Activated gamma-delta T cell treated with Interleukin-2 at 50 U/mL for 16 hours (primary cell): ENCODE results near the gene CLCN7.
A peak's percentile ranks its signal among the peaks of the same experiment; 100 is the strongest.
"Not testable (repeated sequence)": the region's sequence is repeated elsewhere in the genome, so short reads cannot be mapped to it uniquely, and the experiment has no call there.

Experiments
- DNase-seq: peaks from one replicate; pipeline ENCODE4 v3.0.0-alpha.2; 2020

CLCN7 gene

DNA sequence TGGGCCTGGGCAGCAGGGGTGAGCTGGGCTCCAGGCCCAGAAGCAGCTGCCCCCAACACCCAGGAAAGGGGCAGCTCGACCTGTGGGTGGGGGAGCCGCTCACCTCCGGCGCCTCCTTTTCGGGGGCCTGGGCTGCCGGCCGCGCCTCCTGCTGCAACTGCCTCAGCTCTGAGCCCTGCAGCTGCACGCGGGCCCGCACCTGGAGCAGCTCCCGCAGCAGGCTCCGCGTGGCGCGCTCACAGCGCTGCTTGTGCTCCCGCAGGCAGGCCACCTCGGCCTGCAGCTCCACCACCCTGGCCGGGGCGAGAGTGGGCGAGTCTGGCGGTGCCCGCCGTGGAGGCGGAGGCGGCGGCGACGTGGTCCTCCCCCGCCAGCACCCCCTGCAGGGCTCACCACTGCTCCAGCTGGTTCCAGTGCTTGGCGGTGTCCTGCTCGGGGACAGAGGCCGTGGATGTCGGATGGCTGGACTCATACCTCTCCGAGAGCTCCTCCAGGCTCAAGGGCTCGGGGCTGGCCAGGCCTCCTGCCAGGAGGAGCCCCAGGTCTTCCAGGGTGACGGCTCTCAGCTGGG, 31.3 kb downstream of the CLCN7 start:
- DNase-seq = no peak

DNA sequence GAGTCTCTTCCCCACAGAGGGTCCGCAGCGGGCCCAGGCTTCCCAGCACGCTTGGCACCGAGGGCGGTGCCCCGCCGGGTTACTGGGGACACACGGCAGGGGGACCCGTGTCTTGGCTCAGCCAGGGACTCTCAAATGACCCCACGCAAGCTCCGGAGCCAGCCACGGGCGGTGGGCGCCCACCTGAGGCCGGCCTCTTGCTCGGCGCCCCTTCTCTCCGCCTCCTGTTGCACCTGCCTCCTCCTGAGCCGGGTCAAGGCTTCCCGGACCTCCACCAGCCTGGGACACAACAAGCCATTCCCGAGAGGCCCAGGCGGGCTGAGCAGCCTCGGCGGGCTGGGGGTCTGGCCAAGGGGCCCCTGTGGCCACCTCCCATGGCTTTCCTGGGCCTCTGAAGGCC, 32.1 kb downstream of the CLCN7 start:
- no peak for DNase-seq

DNA sequence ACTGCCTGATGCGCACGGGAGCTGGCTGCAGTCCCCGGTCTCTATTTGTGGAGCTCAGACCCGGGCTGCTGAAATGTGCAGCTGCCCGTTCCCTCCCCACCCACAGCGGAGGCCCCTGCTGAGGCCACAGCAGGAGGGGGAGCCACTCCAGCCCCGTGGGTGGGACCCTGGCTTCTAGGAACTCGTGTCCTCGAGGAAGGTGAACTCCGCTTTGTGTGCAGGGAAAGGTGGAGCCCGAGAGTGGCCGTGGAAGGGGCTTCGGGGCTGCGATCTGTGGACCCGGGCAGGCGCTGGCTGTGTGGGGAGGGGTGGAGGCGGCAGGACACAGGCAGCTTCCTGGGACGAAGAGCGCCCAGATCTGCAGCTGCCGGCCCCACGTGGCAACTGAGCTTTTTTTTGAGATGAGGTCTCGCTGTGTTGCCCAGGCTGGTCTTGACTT, 33.4 kb downstream of the CLCN7 start:
- DNase-seq = no peak

DNA sequence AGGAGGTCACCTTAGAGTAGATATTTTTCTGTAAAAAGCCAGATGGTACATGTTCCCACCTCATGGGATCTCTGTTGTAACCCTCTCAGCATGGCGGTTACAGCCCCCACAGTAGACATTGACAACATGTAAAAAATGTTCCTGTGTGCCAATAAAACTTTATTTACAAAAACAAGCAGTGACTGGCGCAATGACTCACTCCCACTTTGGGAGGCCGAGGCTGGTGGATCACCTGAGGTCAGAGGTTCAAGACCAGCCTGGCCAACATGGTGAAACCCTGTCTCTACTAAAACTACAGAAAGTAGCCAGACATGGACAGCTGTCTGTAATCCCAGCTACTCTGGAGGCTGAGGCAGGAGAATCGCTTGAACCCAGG, 35.1 kb downstream of the CLCN7 start:
- not testable (repeated sequence) for DNase-seq

DNA sequence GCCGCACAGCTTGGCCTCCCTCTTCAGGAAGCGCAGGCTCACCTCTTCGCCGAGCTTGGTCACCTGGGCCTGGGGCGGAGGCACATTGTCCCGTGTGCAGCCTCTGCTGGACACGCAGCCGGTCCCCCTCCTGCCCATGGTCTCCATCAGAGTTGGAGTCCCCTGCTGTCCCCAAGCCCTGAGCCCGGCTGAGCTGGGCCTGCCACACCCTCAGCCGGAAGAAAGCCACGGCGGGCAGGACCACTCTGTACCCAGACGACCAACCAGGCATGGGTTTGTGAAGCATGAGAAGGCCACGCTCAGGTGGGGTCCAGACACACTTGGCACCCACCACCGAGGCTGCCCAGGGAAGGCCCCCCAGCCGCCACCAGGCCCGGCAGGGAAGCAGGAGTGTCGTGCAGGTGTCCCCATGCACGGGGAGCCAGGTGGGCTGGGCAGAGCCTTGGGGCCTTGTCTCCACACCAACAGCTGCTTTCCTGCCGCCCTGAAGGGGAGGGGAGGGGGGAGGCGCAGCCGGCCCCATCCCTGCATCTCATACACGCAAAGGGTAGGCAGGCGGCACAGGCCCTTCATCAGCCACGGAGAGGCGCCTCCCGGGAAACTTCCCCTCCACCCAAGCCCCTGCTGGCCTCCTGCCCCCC, 35.6 kb downstream of the CLCN7 start:
- DNase-seq = no peak

DNA sequence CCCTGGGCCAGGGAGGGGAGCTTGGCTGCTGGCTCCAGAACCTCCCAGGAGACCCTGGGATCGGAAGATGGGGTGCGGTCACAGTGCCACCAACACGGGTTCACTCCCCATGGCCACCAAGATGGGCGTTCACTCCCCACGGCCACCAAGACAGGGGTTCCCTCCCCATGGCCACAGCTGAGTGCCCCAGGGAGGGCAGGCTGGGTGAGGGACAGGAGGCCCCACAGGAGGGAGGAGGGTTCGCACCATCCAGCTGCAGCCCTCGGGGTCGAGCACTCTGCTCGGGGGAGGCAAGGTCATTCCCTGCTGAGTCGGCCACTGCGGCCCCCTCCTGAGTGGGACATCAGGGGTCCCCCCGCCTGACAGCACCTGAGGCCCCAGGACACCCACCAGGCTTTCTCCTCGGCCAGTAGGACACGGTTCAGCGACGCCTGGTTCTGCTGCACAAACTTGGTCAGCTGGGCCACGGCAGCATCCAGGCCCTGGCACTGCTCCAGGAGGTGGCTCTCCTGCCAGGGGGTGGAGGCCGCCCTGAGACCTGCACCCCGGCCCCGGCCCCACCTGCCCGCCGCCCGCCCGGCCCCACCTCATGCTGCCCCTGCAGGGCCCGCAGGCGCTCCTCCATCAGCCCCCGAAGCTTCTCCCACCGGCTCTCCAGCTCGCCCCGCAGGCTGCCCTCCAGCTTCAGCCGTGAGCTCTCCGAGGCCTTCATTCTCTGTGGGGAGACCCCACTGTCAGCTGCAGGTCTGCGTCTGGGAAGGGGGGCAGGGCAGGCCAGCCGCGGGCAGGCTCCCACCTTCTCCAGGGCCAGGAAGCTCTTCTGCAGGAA, 36.4 kb downstream of the CLCN7 start:
- no peak for DNase-seq

DNA sequence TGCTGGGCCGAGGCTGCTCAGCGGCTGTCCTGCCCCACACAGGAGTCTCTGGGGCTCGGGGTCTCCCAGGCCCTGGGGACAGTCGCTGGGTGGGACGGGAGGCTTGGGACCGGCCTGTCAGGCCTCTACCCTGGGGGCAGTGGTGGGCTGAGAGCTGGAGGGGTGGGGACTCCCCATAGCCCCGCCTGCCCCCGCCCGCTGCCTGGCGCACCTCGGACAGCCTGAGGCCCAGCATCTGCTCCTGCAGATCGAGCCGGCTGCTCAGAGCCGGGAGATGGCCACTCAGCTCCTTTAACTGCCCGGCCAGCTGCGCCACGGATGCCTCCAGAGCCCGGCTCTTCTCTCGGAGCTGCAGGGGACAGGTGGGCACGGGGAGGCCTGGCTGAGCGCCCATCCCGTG, 37.2 kb downstream of the CLCN7 start:
- no peak for DNase-seq

DNA sequence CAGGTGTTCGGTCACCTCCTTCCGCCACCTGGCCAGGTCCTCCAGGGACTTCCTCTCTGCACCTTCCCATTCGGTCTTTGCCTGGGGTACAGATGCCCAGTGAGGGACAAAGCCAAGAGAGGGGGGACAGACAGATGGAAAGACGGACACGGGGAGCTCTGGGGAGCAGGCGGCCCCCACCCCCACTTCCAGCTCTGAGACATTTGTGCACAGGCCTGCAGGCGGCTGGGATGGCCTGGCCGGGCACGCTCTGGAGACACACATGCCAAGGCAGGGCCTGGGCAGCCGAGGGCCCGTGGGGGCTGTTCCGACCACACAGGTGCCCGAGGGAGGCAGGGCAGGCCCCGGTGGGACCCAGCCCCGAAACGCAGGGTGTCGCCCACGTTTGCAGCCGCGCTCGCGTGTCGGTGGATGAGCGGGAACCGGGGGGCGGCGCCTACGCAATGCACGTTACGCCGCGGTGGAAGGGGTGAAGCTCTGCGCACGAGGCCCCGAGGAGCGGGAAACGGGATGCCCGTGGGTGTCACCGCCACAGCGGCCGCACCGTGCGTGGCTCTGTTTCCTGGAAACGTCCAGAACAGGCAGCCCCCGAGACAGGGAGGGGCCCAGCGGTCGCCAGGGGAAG, 38.0 kb downstream of the CLCN7 start:
- no peak for DNase-seq

DNA sequence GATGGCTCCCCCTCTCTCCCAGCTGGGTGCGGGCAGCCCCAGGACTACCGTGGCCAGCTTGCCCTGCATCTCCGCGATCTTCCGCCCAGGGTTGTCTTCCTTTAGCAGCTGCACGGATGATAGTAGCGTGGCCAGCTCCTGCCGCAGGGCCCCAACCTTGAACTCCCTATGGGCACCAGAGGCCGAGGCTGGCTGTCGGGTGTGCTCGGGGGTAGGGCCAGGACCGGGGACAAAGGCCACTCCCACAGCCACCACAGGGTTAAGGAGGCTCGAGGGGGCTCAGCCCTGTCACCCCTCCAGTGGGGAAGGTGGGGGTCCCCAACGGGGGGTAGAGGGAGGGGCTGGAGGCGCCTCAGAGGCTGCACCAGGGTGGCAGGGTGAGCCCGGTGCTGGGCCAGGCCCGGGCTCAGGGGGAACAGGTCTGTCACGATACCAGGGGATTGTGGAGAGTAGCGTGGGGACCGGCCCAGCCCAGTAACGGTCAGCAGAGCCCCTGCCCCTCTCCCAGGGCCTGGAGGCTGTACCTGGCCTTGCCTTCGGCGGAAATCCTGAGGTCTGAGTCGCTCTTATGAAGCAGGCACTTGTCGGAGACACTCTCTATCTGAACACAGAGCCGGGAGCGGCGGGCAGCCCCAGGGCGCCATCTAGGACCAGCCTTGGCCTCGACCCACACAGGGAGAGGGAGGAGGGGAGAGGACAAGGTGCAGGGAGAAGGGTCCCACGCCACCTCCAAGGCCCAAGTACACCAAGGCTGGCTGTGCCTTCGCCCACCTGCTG, 38.7 kb downstream of the CLCN7 start:
- DNase-seq = no peak

DNA sequence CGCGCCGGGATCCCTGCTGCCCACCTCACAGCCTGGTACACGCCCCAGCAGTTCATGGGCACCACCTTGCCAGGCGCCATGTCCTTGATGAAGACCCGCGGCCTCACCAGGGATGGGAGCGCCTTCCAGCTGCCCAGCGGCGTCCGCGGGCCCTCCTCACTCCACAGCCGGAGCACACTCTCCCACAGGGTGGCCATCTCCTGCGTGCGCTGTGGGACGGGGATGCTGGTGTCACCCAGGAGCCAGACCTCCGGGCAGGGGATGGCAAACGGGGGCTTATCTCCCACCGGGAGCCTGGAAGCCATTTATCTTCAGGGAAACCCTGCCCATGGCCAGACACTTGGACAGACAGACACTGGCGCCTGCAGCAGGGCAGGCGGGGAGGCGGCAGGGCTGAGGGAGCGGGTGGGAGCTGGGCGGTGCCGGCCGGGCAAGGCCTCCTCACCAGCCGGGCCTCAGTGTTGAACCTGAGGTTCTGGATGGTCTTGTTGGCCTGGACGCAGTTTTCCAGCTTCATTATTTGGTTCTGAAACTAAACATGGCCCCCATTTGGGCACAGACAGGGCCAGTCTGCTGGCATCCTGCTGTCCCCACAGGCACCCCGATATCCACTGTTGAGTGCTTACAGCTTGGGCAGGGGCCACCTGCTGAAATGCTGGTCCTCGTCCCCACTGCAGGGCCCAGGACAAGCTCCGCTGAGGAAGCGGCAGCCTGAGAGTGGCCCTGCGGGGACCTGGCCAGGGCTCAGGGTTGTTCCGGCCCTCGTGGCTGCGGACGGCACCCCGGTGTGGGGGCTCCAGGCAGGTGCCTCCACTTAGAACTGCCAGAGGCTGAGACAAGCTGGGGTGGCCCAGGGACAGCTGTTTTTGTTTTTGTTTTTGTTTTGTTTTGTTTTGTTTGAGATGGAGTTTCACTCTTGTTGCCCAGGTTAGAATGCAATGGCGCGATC, 39.9 kb downstream of the CLCN7 start:
- DNase-seq = no peak

DNA sequence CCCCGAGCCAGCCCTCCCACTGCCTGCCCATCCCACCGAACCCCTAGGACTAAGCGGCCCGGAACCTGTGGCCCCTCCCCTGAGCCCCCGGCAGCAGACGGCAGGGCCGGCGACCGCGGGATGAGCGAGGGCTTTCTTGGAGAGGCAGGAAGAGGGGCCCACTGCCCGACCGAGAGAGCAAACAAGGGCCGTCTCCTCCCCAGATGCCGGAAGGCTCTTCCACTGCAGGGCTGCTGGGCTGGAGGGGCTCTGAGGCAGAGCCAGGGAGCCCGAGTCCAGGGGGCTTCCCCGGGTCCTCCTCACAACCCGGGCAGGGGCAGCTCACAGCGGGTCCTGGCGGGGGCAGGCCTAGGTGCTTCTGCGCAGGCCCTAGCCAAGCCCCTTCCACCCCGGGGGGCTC, 41.1 kb downstream of the CLCN7 start:
- no peak for DNase-seq

DNA sequence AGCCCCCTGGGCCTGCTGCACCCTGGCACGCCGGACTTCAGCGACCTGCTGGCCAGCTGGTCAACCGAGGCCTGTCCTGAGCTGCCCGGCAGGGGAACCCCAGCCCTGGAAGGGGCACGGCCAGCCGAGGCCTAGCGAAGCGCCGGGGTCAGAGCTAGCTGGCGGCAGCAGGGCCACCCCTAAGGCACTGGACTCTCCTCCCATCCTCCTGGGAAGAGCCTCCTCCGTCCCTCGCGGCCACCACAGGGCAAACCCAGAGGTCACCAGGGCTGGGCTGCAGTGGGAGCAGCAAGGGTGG, 41.6 kb downstream of the CLCN7 start:
- no peak for DNase-seq

DNA sequence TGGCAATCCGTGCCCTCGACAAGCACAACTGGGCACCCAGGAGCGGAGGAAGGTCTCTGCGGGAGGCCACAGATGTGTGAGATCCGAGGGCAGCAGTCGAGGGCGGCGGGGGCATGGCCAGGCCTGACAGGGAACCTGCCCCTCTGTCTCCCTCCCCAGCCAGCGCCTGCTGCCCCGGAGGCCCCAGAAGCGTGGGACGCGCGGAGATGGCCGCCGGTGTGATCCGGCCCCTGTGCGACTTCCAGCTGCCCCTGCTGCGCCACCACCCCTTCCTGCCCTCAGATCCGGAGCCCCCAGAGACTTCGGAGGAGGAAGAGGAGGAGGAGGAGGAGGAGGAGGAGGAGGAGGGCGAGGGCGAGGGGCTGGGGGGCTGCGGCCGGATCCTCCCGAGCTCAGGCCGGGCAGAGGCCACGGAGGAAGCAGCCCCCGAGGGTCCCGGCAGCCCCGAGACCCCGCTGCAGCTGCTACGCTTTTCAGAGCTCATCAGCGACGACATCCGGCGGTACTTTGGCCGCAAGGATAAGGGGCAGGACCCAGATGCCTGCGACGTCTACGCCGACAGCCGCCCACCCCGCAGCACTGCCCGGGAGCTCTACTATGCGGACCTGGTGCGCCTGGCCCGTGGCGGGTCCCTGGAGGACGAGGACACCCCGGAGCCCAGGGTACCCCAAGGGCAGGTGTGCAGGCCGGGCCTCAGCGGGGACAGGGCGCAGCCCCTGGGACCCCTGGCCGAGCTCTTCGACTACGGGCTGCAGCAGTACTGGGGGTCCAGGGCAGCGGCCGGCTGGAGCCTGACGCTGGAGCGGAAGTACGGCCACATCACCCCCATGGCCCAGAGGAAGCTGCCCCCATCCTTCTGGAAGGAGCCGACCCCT, 42.2 kb downstream of the CLCN7 start:
- DNase-seq = peak; percentile 16

DNA sequence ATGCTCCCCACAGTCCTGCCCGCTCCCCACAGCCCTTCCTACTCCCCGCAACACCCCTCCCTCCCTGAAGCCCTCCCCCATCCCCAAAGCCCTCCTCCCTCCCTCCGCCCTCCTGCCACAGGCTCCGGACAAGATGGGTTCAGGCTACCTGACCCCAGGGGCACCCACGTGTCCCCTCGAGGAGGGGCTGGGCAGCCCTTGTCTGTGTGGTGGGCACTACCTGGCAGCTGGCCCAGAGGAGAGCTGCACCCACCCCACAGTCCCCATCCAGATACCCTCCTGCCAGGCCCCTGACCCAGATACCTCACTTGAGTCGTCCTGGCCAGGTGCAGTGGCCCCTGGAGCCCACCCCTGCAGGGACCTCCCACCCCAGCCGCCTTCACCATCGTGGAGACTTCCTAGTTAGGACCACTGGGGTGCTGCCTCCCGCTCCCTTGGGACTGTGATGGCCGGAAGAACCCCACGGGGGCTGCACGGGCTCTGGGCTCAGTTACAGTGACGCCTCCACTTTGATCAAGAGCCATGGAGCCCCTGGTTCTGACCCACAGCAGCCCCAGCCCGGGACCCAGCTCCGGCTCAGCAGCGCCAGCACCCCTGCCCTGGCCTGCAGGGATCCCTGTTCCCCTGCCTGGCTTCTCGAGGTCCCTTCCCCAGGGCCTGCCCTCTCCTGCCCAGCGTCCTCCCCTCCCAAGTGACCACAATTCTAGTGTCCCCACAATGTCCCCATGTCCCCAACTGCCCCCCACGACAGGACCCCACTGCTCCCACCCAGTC, 43.1 kb downstream of the CLCN7 start:
- DNase-seq = no peak

DNA sequence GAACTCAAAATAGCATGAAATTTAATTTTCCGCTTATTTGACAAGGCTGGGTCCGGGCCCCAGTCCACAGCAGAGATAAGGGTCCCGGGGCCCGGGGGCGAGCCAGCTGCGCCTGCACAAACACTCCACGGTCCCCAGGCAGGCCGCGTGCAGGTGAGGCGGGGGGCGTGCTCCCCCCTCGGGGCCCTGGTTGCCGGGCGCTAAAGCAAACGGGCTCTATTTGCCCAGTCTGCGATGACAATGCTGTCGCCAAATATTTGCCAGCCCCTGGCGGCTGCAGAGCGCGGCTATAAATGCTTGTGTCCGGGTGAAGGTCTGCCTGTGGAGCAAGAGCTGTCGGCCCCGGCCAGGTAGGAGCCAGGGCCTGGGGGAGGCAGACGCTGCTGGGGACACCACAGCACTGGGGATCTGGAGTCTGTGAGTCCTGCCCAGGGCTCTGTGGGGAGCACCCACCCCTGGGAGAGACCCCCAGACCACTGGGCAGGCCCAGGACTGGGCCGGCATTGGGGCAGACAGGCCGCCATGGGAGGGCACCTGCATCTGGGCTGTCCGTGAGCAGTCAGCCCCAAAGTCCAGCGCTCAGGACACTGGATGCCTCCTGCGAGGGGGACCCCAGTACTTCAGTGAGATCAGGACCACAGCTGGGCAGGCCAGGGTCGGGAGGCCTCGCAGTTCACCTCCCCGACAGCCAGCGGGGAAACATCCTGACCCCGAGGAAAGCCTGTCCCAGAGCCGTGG, 43.9 kb downstream of the CLCN7 start, which contains the start of gene PERCC1:
PERCC1 (plus strand) TSS at position 320 of the 738 bp plus-strand sequence. CDS start 1,516 bp downstream, outside the sequence.
- no peak for DNase-seq

DNA sequence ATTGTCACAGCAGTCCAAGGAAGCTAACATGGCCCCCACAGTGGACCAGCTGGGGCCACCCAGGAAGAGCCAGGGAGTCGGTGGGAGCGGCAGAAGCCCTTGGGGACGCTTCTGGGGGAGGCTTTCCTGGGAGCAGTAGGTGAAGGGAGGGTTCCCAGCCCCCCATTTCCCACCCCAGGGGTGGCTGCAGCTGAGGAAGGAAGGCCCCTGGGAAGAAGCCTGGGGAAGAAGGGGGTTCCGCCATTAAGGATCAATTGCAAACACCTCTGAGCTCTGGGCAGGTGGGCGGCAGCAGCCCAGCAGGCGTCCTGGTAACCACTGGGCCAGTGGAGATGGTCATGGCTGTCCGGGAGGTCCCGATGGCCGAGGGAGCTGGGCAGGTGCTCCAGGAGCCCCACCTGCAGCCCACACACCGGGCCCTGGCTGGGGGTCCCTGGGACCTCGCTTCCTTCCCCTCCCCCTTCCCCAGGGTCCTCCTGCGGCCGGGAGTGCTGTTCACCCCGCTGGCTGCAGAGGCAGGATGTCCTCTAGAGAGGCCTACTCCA, 44.5 kb downstream of the CLCN7 start:
- no peak for DNase-seq

DNA sequence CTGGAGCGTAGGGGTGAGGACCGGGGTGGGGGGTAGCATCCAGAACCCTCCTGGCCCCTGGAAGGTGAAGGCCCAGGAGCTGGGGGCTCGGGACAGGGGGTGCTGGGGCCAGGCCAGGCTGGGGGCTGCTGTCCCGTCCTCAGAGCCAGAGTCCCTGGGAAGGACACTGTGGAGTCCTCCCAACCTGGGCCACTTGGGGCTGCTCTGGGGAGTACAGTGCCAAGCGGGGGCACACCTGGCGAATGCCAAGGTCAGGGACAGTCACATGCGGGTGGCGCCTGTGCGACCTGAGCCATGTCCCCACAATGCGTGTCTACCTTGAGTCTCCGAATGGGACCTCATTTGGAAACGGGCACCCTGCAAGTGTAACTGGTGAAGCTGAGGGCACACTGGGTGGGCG, 45.2 kb downstream of the CLCN7 start:
- DNase-seq = no peak

DNA sequence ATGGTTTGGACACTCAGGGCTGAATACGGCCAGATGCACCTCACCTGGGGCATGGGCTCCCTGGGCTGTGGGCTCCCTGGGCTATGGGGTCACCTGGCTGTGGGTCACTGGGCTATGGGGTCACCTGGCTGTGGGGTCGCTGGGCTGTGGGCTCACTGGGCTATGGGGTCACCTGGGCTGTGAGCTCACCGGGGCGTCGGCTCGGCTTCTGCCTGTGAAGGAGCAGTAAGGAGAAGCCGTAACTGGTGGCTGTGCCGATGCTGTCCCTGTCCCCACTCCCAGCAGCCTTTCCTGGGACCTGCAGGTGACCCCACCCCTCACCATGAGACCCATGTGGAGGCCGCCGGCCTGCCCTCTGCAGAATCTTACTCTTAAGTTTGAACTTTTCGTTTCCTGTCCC, 45.8 kb downstream of the CLCN7 start:
- DNase-seq = no peak

DNA sequence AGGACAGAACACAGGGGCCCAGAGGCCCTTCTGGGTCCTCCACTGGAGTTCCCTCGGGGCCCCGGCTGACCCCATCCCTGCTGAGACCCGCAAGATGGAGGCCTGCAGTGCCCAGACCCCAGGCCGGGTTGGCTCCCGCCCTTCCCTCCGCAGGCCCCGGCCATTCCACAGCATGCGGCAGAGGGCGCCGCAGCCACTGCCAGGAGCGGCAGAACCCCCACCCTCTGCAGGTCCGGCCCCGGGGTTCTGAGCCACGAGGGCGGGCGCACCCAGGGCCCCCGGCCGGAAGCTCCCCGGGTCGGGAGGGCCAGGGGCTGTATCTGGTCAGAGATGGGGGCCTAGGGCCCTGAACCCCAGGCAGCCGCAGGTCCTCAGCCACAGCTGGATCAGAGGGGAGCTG, 46.3 kb downstream of the CLCN7 start:
- DNase-seq = peak; percentile 40
